Right forelimb (tissue), 1 donor: Measurements from ENCODE around the gene HECTD2.
"Not testable (repeated sequence)": the region's sequence is repeated elsewhere in the genome, so short reads cannot be mapped to it uniquely, and the experiment has no call there.

Experiments used
- DNase-seq: peaks from one replicate; pipeline ENCODE4 v3.0.0-alpha.2; 2018

The HECTD2 gene

GRCh38 chr10:91412354-91413087 is 2.4 kb downstream of the HECTD2 start:
- DNase-seq, result no peak

GRCh38 chr10:91415816-91416215 is 5.7 kb downstream of the HECTD2 start:
- no peak for DNase-seq

- no peak for DNase-seq
Measured at GRCh38 chr10:91416339-91416855, 6.3 kb downstream of the HECTD2 start.

- no peak for DNase-seq
Measured at GRCh38 chr10:91418416-91418815, 8.3 kb downstream of the HECTD2 start.

- DNase-seq, result no peak
Measured at GRCh38 chr10:91420868-91421267, 10.7 kb downstream of the HECTD2 start.

- no peak for DNase-seq
Measured at GRCh38 chr10:91422915-91423314, 12.8 kb downstream of the HECTD2 start.

- no peak for DNase-seq
Measured at GRCh38 chr10:91424016-91424415, 13.9 kb downstream of the HECTD2 start.

- DNase-seq, result no peak
Measured at GRCh38 chr10:91432175-91432574, 22.0 kb downstream of the HECTD2 start.

- no peak for DNase-seq
Measured at GRCh38 chr10:91433620-91434019, 23.5 kb downstream of the HECTD2 start.

GRCh38 chr10:91434041-91434440 is 23.9 kb downstream of the HECTD2 start:
- DNase-seq, result no peak

GRCh38 chr10:91435241-91435640 is 25.1 kb downstream of the HECTD2 start:
- no peak for DNase-seq

- DNase-seq, result not testable (repeated sequence)
Measured at GRCh38 chr10:91438228-91438627, 28.1 kb downstream of the HECTD2 start.

GRCh38 chr10:91444211-91445182 is 34.4 kb downstream of the HECTD2 start:
- no peak for DNase-seq

- no peak for DNase-seq
Measured at GRCh38 chr10:91452063-91452462, 41.9 kb downstream of the HECTD2 start.

- no peak for DNase-seq
Measured at GRCh38 chr10:91453535-91453934, 43.4 kb downstream of the HECTD2 start.

GRCh38 chr10:91455135-91455534 is 45.0 kb downstream of the HECTD2 start:
- DNase-seq, result not testable (repeated sequence)

GRCh38 chr10:91460681-91461080 is 50.5 kb downstream of the HECTD2 start:
- DNase-seq, result no peak

GRCh38 chr10:91462423-91462822 is 52.3 kb downstream of the HECTD2 start:
- no peak for DNase-seq

GRCh38 chr10:91464500-91464899 is 54.4 kb downstream of the HECTD2 start:
- DNase-seq, result no peak

GRCh38 chr10:91465261-91465660 is 55.1 kb downstream of the HECTD2 start:
- no peak for DNase-seq

- no peak for DNase-seq
Measured at GRCh38 chr10:91467114-91467513, 57.0 kb downstream of the HECTD2 start.

- no peak for DNase-seq
Measured at GRCh38 chr10:91471602-91472001, 61.5 kb downstream of the HECTD2 start.

- DNase-seq, result no peak
Measured at GRCh38 chr10:91472911-91473310, 62.8 kb downstream of the HECTD2 start.

GRCh38 chr10:91474009-91474408 is 63.9 kb downstream of the HECTD2 start:
- no peak for DNase-seq
